ENCODE measurements around the gene GPAM.
"Not testable (repeated sequence)": the region's sequence is repeated elsewhere in the genome, so short reads cannot be mapped to it uniquely, and the experiment has no call there.

GPAM gene

DNA sequence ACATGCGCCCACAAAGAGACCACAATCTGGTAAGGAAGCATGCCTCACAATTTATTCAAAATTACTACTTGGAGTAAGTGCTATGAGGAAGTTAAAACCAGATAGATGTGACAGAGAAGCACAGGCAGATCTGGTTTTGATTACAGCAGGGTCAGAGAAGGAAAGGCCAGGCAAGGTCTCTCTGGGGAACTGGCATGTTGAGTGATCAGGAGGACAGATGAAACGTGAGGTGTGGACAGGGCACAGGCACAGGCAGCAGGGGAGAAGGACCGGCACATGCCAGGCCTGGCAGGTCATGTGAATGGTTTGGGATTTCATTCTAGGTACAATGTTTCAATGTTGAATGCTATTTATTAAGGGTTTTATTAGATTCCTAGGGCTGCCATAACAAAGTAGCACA, 51.6 kb downstream of the GPAM start:
- no peak for DNase-seq (ENCODE audit: low read depth)

- no peak for DNase-seq (ENCODE audit: low read depth)
Measured at GRCh38 chr10:112131346-112131745, 52.2 kb downstream of the GPAM start.

DNA sequence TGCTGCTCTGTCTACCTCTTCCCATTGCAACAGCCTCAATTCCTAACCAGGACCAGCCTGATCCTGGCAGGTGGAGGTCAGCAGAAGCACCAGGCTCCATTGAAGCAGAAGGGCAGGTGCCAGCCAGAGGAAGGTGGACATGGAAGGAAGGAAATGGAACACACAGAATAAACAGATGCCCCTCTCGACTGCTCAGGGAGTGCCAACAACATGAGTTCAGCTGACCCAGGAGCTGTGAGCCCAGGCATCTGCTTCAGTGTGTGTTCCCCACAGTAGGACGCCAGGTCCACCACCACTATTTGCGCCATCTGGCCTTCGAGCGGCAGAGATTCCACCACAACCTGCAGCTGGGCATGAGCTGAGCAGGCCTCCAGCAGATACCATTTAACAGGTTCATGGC, 56.7 kb downstream of the GPAM start:
- no peak for DNase-seq (ENCODE audit: low read depth)

- no peak for DNase-seq (ENCODE audit: low read depth)
Measured at GRCh38 chr10:112126172-112126571, 57.4 kb downstream of the GPAM start.

DNA sequence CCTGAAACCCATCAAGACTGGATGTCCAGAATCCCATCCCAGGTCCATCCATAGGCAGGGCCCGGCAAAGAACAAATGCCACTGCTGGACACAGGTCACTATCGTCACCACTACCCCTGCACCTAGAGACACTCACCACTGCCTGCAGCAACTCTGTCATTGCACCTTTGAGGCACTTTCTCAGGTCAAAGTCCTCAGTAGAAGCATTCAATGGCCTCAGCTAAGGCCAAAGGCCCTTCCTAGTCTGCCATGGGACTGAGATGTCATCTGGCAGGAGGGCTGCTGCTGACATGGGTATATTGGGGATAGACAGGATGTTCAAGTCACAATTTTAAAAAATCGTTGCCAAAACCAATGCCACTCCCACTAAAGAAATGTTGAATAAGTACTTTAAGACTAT, 58.7 kb downstream of the GPAM start:
- DNase-seq (ENCODE audit: low read depth) = no peak

DNA sequence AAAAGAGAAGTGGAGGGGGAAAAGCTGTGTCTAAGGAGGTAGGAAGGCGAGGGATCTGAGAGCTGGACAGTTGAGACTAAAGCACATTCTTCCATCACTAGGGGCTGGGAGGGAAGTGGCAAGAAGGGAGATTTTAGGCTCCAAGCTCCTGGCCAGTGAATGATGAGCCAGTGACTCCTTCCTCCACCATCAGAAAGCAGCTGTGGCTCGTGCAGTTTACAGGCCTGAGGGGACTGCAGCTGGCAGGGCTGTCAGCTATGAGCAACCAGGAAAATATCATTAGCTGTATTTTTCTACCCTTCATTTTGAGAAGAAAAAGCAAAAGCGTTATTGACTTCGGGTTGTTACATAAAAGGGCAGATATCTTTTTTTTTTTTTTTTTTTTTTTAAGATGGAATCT, 60.7 kb downstream of the GPAM start:
- DNase-seq (ENCODE audit: low read depth) = no peak

DNA sequence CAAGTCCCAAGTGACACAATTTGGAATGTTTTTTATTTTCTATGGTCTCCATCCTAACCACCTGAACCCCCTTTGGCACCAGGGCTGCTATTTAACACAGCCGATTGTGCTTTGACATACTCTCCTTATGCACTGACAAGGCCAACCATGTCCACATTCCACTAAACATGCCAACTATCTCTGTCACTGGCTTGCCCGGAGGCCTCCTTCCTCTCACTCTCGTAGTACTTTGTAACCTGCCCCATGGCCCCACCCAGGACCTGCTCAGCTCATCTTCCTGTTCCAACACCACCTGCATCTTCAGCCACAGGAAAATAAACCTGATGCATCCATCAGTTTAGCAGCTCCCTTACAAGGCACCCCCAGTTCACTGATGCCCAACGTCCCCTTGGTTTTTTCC, 63.1 kb downstream of the GPAM start:
- no peak for DNase-seq (ENCODE audit: low read depth)

GRCh38 chr10:112115781-112116385, 67.7 kb downstream of the GPAM start:
- DNase-seq (ENCODE audit: low read depth) = no peak

- not testable (repeated sequence) for DNase-seq (ENCODE audit: low read depth)
Measured at GRCh38 chr10:112109779-112110178, 73.8 kb downstream of the GPAM start.

All from HS-5 (cell line).